ENCODE data around the gene HEXIM2.

DNA sequence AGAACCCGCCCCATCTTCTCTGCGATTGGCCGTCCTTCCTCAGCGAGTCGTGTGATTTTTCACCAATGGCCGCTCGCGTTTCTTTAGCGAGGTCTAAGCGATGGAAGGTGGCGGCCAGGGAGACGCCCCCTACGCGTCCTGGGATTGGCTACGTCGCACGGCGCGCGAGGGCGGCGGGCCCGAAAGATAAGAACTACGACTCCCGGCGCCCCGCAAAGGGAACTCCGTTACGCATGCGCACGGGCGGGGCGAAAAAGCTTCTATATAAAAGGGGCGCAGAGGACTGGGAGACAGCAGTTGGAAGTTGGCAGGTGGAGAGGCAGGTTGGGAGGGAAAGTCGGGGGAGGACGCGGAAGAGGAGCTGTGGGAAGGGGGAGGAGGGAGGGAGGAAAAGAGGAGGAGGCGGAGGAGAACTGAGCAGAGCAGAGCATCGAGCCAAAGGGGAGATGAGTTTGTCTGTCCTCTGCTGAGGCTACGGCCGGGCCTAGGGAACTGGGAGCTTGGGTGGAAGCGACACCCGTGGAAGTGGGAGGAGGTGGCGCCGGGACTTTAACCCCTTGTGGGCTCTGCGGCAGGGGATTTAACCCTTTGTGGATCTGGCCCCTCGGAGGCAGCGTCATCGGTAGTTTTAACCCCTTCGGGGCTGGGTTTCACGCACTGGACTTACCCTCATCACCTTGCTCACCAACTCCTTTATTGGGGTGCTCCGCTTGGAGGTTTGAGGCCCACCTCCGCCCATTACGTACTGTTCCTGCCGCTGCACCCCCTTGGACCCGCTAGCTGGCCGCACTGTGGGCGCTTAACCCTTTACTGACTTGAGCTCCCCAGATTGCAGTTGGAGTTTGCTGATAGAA is 13.3 kb upstream of the HEXIM2 start, which contains the start of gene HEXIM1:
- TF ChIP-seq, protein P1, sequence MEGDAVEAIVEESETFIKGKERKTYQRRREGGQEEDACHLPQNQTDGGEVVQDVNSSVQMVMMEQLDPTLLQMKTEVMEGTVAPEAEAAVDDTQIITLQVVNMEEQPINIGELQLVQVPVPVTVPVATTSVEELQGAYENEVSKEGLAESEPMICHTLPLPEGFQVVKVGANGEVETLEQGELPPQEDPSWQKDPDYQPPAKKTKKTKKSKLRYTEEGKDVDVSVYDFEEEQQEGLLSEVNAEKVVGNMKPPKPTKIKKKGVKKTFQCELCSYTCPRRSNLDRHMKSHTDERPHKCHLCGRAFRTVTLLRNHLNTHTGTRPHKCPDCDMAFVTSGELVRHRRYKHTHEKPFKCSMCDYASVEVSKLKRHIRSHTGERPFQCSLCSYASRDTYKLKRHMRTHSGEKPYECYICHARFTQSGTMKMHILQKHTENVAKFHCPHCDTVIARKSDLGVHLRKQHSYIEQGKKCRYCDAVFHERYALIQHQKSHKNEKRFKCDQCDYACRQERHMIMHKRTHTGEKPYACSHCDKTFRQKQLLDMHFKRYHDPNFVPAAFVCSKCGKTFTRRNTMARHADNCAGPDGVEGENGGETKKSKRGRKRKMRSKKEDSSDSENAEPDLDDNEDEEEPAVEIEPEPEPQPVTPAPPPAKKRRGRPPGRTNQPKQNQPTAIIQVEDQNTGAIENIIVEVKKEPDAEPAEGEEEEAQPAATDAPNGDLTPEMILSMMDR (IDR thresholded peaks at IDR 0.05) = no peak
- TF ChIP-seq EP300 (IDR thresholded peaks at IDR 0.05; ENCODE audit: low read depth) = no peak
- peak; percentile 100 for TF ChIP-seq POLR2A (IDR thresholded peaks at IDR 0.05)
